BLaER1 treated with 17β-estradiol and CSF1 and Interleukin-3, amounts not matched to agents 10 nM and 100 nM (cell line): ENCODE measurements around the gene SNRPD2.

Experiments used
- H3K27ac ChIP-seq, 11 experiments: shearing (Covaris generic); formaldehyde crosslinking; 2 replicates each; pipeline ENCODE4 v1.8.1; 2022
- H3K27me3 ChIP-seq, 11 experiments: shearing (Covaris generic); formaldehyde crosslinking; 2 replicates each; pipeline ENCODE4 v1.8.1; 2022
- H3K36me3 ChIP-seq, 11 experiments: shearing (Covaris generic); formaldehyde crosslinking; 2 replicates each; pipeline ENCODE4 v1.8.1; 2022
- H3K4me1 ChIP-seq, 10 experiments: shearing (Covaris generic); formaldehyde crosslinking; 2 replicates each; pipeline ENCODE4 v1.8.1; 2022
- H3K4me2 ChIP-seq, 11 experiments: shearing (Covaris generic); formaldehyde crosslinking; 2 replicates each; pipeline ENCODE4 v1.8.1; 2022
- H3K4me3 ChIP-seq, 10 experiments: shearing (Covaris generic); formaldehyde crosslinking; 2 replicates each; pipeline ENCODE4 v1.8.1; 2022
- H3K9ac ChIP-seq, 11 experiments: shearing (Covaris generic); formaldehyde crosslinking; 2 replicates each; pipeline ENCODE4 v1.8.1; 2022
- H3K9me3 ChIP-seq, 11 experiments: shearing (Covaris generic); formaldehyde crosslinking; replicated peaks in 1 of 11; 2 replicates each; pipeline ENCODE4 v1.8.1; 2022
- H4K20me1 ChIP-seq, 11 experiments: shearing (Covaris generic); formaldehyde crosslinking; 2 replicates each; pipeline ENCODE4 v1.8.1; 2022
- Cebpa-rat ChIP-seq, 11 experiments: shearing (Covaris generic); IDR thresholded peaks; 2 replicates each; pipeline ENCODE4 v1.8.1; 2022

SNRPD2 gene

DNA sequence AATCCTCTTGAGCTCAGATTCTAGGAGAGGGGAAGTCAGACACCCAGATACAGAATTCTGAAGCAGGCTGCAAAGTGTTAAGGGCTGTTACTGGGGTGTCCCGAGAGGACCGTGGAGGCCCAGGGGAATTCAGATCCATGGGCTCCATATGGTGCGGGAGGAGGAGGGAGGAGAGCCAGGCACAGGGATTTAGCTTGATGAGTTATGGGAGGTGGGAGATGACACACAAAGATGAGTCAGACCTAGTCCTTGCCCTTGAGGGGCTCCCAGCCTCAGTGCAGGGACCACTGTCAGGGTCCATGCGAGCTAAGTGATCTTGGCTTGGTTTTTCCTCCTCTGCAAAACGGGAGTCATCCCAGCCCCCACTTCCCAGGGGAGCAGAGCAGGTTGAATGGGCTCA lies 38.1 kb downstream of the SNRPD2 start:
- H3K9me3 ChIP-seq, result no peaks in the 10 kb centered on the region
- H3K4me3 ChIP-seq, result no peak overlapping the region
- H4K20me1 ChIP-seq, result no peaks in the 10 kb centered on the region
- H3K27me3 ChIP-seq, result no peaks in the 10 kb centered on the region
- H3K4me2 ChIP-seq, result no peak overlapping the region
- H3K4me1 ChIP-seq, result peaks cover 0 to 5% (median 0%) of the 10 kb centered on the region in 10 experiments; a peak in 5 of 20 replicates
- H3K27ac ChIP-seq, result no peak overlapping the region
- no peaks in the 10 kb centered on the region for H3K36me3 ChIP-seq
- H3K9ac ChIP-seq, result no peak overlapping the region
- TF ChIP-seq Cebpa-rat (IDR thresholded peaks at IDR 0.05), result no peak

DNA sequence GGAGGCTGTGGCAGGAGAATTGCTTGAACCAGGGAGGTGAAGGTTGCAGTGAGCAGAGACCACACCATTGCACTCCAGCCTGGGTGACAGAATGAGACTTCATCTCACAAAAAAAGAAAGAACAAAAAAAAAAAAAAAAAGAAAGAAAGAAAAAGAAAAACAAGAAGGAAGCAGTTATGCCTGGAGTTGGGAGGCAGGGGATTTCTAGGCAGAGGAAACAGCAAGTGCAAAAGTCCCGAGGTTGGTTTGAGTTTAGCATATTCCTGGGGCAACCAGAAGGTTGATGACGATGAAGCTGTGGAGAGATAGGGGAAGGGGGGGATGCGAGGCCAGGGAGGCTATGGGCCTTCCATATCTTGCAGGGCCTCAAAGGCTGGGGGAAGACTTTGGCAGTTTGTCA lies 41.0 kb downstream of the SNRPD2 start:
- H3K4me3 ChIP-seq, result no peak overlapping the region
- H3K9ac ChIP-seq, result no peak overlapping the region
- no peak for TF ChIP-seq Cebpa-rat (IDR thresholded peaks at IDR 0.05)
- no peaks in the 10 kb centered on the region for H3K36me3 ChIP-seq
- no peak overlapping the region for H3K27ac ChIP-seq
- no peaks in the 10 kb centered on the region for H3K9me3 ChIP-seq
- peaks cover 3 to 10% (median 8%) of the 10 kb centered on the region in 11 experiments; a peak in 14 of 22 replicates for H3K27me3 ChIP-seq
- peaks cover 0 to 12% (median 7%) of the 10 kb centered on the region in 10 experiments; a peak in 13 of 20 replicates for H3K4me1 ChIP-seq
- no peak overlapping the region for H3K4me2 ChIP-seq
- H4K20me1 ChIP-seq, result no peaks in the 10 kb centered on the region

DNA sequence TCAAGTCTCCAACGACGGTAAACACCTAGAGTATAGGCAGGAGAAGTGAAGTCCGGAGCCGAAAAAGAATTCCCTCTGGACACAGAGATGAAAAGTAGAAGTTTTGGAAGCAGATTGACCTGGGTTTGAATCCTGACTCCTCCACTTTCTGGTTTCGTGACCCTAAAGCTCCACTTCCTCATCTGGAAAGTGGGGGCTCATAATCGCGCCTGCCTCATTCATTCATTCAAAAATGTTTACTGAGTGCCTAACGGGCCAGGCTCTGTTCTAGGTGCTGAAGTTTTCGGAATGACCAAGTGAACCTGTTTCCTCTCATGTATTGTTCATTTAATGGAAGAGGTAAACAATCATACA lies 45.4 kb downstream of the SNRPD2 start:
- peak overlapping the region; percentile 39 to 65 (median 56); a peak in 19 of 20 replicates for H3K4me3 ChIP-seq

DNA sequence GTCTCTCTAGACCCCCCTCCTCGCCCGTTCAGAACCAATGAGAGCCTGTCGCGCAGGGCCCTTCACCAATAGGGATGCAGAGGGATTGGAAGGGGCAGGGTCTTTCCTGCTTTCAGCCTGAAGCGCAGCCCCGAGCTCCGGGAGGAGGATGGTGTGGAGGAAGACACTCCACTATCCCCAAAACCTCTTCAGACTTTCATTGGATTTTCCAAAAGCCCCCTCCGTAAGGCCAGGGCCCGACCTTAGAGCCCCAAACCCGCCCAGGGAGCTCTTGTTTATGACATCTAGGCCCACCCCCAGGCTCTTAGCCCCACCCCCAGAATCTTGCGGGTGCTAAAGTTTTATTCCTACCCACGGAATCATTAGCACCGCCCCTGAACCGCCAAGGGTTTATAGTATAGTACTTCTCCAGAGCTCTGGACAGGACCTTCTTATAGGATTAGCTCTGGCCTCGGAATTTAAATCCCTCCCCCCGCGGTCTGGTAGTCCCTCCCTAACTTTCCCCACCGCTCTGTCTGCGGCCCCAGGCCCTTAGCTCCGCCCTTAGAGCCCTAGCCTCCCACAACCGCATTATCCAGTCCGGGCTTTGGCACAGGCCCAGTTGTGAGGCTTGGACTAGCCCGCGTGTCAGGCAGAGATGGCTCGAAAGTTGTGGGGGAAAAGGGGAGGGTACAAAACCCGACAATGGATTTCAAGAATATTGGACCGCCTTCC lies 46.0 kb downstream of the SNRPD2 start:
- Histone ChIP-seq H3K9me3 (no peaks in the 10 kb centered on the region), H3K36me3 (no peaks in the 10 kb centered on the region), H3K4me2 (peak overlapping the region; percentile 36 to 73 (median 58)), H3K4me1 (peaks cover 21 to 45% (median 40%) of the 10 kb centered on the region in 10 experiments), H4K20me1 (peaks cover 0 to 12% (median 0%) of the 10 kb centered on the region in 11 experiments; a peak in 3 of 22 replicates), H3K27ac (no peak overlapping the region; a peak in 1 of 22 replicates), H3K9ac (peak overlapping the region in 9 of 11 experiments; percentile 3 to 52 (median 30); a peak in 13 of 22 replicates), H3K4me3 (peak overlapping the region; percentile 39 to 65 (median 56)), H3K27me3 (peaks cover 26 to 35% (median 32%) of the 10 kb centered on the region in 11 experiments)
- no peak for TF ChIP-seq Cebpa-rat (IDR thresholded peaks at IDR 0.05)

More for the DNA sequence above, 45.4 kb downstream of the SNRPD2 start:
- H3K27ac ChIP-seq, result no peak overlapping the region; a peak in 1 of 22 replicates
- H3K9ac ChIP-seq, result peak overlapping the region in 7 of 11 experiments; percentile 3 to 52 (median 37); a peak in 11 of 22 replicates
- no peak for TF ChIP-seq Cebpa-rat (IDR thresholded peaks at IDR 0.05)
- no peaks in the 10 kb centered on the region for H3K9me3 ChIP-seq
- H3K36me3 ChIP-seq, result no peaks in the 10 kb centered on the region
- peak overlapping the region; percentile 36 to 73 (median 57) for H3K4me2 ChIP-seq
- H3K4me1 ChIP-seq, result peaks cover 16 to 40% (median 34%) of the 10 kb centered on the region in 10 experiments; a peak in 19 of 20 replicates
- H4K20me1 ChIP-seq, result peaks cover 0 to 12% (median 0%) of the 10 kb centered on the region in 11 experiments; a peak in 3 of 22 replicates
- H3K27me3 ChIP-seq, result peaks cover 26 to 35% (median 32%) of the 10 kb centered on the region in 11 experiments

DNA sequence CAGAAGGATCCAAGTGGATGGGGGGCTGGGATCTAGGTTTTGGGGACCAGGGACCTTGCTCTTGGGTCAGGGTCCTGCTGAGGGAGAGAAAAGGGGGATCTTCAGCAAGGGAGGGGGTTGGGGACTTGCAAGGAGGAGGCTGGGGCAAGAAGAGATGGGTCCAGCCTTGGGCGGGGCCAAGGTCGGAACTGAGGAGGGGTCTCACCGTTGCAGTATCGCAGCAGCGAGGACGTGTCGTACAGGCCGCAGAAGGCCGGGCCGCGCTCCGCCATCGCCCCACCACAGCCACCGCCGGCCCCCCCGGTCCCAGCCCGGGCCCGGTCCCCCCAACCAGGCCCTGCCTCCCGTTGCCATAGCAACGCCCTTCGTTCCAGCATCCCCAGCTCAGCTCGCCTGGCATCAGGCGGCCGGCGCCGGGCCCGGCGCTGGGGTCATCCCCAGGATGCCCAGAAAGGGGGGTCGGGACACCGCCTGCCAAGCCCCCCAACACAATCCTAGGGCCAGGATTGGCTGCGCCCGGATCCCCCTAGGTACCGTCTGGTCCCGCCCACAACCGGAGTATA lies 46.6 kb downstream of the SNRPD2 start:
- H3K9me3 ChIP-seq, result no peaks in the 10 kb centered on the region
- peaks cover 26 to 35% (median 32%) of the 10 kb centered on the region in 11 experiments for H3K27me3 ChIP-seq
- TF ChIP-seq Cebpa-rat (IDR thresholded peaks at IDR 0.05), result no peak
- H3K36me3 ChIP-seq, result no peaks in the 10 kb centered on the region
- H3K27ac ChIP-seq, result no peak overlapping the region
- peaks cover 0 to 12% (median 0%) of the 10 kb centered on the region in 11 experiments; a peak in 3 of 22 replicates for H4K20me1 ChIP-seq
- peak overlapping the region; percentile 39 to 65 (median 56) for H3K4me3 ChIP-seq
- peak overlapping the region in 5 of 11 experiments; percentile 3 to 52 (median 37); a peak in 5 of 22 replicates for H3K9ac ChIP-seq
- peaks cover 28 to 51% (median 46%) of the 10 kb centered on the region in 10 experiments for H3K4me1 ChIP-seq
- H3K4me2 ChIP-seq, result peak overlapping the region; percentile 29 to 73 (median 57); a peak in 19 of 22 replicates

DNA sequence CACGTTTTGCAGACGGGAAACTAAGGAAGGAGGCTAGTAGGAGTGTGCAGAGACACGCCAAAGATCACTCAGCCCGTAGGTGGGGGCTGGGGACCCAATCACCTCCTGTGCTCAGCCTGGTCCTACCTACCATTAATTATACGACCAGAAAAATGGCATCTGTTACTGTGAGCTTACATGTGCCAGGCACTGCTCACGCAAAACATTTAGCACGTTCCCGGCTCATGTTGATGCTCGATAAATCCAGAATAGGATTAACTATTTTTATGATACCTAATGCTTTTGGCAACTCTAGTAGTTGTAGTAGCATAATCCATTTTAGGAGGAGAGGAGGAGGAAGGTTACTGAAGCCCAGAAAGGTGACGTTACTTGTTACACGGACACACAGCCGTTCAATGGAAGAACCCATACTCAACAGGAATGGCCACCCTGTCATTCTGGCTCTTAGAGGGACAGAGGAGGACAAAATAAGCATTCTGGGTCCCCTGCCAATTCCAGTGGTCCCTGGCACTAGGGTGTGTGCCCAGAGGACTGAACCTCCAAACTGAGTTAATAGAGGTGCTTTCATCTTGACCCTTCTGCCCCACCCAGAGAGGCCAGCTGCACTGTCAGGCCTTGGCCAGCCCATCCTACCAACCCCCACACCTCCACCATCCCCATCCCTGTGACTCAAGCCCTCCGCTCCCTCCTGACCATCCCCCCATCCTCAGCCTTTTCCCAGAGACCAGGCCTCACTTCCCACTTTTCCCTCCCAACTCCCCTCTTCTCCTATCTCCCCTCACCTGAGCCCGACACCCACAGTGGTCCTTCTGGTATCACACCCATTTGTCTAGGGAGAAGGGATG lies 47.6 kb downstream of the SNRPD2 start:
- Histone ChIP-seq H3K9ac (peak overlapping the region in 8 of 11 experiments; percentile 18 to 76 (median 32); a peak in 8 of 22 replicates), H3K4me1 (peaks cover 35 to 60% (median 55%) of the 10 kb centered on the region in 10 experiments), H3K27me3 (peaks cover 26 to 35% (median 32%) of the 10 kb centered on the region in 11 experiments), H3K36me3 (no peaks in the 10 kb centered on the region), H4K20me1 (peaks cover 0 to 12% (median 0%) of the 10 kb centered on the region in 11 experiments; a peak in 3 of 22 replicates), H3K4me3 (peak overlapping the region in 9 of 10 experiments; percentile 15 to 60 (median 50); a peak in 12 of 20 replicates), H3K9me3 (no peaks in the 10 kb centered on the region), H3K4me2 (peak overlapping the region; percentile 86 to 96 (median 91)), H3K27ac (no peak overlapping the region)
- TF ChIP-seq Cebpa-rat (IDR thresholded peaks at IDR 0.05), result no peak

DNA sequence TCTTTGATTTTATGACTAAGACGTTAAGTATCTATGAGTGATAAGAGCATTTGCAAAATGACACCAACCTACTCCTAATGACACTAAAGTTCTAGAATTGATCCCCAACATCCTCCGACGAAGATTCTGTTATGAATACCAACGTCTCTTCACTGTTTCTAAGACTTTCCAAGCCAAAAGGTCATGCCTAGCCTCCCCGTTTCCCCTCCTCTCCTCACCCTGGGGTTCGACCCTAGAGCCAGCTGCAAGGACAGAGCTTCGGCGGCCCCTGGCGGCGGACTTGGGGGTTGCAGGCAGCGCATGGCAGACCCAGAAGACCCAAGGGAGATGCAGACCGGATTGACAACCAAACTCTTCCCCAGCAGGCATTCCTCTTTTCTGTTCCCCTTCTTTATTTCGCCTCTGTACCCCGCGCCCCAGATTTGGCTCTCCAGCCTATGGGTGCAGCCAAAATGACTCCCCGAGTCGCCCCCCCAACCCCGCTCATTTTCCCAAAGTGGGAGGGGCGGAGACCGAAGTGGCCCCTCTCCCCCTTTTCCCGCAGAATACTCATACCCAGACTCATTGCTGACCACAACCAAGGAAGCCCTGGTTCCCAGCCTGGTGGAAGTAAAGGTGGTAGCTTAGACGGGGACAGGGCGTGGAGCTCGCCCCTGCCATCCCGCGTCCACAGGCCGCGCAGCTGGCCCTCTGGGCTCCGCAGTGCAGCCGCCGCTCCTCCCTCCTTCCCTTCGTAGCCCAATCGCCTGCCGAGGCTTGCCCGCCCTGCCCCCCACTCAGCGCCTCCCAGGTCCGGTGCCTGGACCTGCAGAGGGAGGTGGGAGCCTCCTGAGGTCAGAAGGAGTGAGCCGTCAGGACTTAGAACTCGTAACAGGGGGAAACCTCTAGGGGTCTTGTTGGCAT lies 48.5 kb downstream of the SNRPD2 start:
- Histone ChIP-seq H3K36me3 (no peaks in the 10 kb centered on the region), H3K9me3 (no peaks in the 10 kb centered on the region), H3K4me1 (peaks cover 40 to 67% (median 60%) of the 10 kb centered on the region in 10 experiments), H3K27me3 (peaks cover 26 to 35% (median 32%) of the 10 kb centered on the region in 11 experiments), H4K20me1 (peaks cover 0 to 12% (median 0%) of the 10 kb centered on the region in 11 experiments; a peak in 3 of 22 replicates), H3K9ac (peak overlapping the region in 10 of 11 experiments; percentile 18 to 76 (median 52); a peak in 14 of 22 replicates), H3K27ac (peak overlapping the region in 4 of 11 experiments; percentile 56 to 83 (median 72); a peak in 7 of 22 replicates), H3K4me2 (peak overlapping the region; percentile 86 to 96 (median 91)), H3K4me3 (peak overlapping the region; percentile 15 to 60 (median 50); a peak in 19 of 20 replicates)
- TF ChIP-seq Cebpa-rat (IDR thresholded peaks at IDR 0.05), result no peak
